Measurements from ENCODE around the gene PKDREJ.
A peak's percentile ranks its signal among the peaks of the same experiment; 100 is the strongest.

PKDREJ gene

DNA sequence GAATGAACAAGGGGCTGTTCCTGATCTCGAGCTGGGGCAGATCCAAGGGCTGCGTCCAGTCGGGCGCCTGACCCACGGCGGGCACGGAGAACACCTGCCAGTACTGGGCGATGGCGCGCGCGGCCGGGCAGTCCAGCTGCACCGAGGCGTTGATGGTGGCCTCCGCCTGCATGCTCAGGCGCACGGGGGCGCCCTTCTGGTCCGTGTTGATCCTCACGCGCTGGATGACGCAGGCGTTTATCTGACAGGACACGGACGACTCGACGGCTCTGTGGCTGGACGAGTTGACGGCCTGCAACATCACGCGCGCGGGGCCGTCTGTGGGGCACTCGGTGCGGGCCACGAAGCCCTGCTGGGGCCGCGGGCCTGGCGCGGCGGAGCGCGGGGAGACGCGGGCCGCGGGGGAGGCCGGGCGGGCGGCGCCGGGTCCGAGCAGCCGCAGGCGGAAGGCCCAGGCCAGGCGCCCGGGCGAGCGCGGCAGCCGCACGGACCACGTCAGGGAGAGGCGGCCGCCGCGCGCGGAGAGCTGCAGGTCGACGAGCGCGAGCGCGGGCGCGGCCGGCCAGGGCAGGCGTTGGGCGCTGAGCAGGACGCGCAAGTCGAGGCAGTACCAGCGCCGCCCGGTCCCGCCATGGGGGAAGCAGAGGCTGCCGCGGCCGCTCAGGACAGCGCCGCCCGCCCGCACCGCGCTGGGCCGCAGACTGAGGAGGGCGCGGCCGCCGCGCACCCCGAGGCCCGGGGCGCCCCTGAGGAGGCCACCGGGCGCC is 511 bp downstream of the PKDREJ start:
- no peak for DNase-seq

DNA sequence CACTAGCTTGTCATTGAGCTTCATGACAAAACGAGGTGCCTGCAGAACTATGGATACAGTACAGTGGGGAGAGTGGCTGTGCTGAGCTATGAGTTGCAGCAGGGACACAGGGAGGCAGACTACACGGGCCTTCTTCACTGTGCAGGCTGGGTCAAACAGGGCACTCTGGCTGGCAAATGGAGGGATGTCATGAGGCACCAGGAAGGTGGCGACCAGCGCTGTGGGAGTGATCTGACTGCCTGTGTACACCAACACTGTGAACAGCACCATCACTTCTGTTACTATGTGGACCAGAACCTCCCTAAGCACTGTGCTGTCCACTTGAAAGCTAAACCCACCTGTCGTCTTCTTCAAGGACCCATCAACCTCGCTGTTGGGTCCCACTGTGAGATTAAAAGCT is 3.1 kb downstream of the PKDREJ start:
- DNase-seq, result no peak

DNA sequence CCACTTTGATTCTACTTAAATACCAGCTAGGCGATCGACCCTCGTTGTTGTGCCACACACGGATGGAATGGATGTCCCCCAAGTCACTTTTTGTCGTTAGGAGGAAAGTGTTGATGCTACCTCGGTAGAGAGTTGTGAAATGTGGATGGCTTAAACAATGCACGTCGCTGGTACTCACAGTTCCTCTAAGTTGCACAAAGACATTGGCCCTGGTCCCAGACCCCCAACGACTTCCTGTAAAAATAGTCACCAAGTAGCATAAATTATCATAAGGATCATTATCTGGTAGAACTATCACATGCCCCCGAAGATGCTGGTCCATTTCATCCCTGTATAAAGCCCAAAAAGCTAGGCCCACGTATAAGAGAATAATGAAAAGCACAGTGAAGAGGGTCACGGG is 3.8 kb downstream of the PKDREJ start:
- DNase-seq, result no peak

DNA sequence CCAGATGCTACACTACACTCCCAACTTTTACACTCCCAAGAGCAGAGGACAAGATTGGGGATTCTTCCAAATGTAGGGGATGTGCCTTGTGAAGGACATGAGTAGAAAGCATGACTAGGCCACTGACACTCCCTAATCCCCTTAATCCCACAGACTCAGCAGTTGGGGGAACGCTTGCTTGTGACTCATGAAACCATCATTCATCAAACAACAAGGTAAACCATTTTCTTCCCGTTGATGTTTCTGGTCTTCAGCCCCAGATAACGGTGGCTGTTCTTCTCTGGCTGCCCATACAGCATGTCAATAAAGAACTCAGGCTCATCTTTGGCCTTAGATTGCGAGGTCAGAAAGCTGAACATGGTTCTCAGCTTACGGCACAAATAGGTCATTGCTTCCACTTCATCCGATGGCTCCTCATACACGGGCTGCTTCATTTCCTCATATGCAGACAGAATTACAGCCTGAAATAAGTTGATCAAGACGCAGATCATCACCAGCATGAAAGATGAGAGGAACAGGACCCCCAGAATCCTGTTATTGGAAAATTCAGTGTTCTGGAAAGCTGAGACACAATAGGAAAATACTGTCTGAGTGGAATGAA is 6.7 kb downstream of the PKDREJ start:
- DNase-seq, result no peak

DNA sequence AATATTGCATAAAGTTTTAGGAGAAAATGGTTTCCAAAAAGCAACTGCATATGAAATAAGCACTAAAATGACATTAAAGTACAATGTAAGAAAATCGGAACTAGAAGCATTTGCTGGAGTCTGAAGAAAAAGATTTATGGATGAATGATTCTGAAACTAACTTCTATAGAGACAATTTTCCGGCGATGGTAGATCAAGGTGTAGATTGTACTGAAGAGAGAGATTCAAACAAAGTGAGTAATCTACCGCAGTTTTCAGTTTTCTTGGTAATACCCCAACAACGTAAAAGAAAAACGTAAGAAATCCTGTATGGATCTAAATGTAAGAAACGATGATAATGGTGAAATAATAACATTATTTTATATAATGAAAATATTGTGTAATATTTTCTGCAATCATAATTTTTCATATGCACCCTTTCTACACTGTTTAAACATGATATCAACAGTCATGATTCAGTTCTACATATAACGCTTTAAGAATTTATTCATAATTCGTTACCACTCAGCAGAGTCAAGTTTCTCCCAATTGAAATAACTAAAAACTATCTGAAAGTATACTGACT is 11.2 kb downstream of the PKDREJ start:
- no peak for DNase-seq

DNA sequence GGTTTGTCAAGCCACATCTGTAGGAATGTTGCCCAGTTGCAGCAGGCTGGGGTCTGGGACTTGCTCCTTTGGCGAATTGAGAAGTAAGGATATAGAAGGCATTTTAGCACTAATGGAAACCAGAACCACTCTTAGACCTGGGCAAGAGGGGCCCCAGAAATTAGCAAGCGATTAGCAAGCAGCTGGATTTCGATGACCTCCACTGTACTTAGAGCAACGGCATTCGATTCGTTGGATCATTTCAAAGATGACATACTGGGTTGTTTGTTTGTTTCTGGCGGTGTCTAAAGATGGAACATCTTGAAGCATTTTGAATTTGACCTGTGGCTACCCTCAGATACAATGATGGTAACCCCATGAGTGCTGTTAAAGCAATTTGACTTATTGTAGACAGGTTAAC is 11.9 kb downstream of the PKDREJ start:
- DNase-seq, result no peak

DNA sequence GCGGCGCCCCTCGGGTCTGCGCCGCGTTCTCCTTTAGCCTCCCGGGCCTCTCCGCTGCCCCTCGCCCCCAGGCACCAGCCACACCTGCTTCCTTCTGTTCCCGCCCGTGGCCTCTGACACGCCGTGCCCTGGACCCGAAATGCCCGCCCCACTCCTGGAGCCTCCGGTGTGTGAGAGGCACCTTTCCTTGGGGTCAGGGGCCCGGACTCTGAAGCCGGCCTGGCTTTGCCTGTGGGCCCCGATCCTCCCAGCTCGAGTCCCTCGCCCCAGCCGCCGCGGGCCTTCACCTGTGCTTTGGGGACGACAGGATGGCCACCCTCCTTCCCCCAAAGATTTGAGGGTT is 12.4 kb downstream of the PKDREJ start:
- DNase-seq, result no peak

DNA sequence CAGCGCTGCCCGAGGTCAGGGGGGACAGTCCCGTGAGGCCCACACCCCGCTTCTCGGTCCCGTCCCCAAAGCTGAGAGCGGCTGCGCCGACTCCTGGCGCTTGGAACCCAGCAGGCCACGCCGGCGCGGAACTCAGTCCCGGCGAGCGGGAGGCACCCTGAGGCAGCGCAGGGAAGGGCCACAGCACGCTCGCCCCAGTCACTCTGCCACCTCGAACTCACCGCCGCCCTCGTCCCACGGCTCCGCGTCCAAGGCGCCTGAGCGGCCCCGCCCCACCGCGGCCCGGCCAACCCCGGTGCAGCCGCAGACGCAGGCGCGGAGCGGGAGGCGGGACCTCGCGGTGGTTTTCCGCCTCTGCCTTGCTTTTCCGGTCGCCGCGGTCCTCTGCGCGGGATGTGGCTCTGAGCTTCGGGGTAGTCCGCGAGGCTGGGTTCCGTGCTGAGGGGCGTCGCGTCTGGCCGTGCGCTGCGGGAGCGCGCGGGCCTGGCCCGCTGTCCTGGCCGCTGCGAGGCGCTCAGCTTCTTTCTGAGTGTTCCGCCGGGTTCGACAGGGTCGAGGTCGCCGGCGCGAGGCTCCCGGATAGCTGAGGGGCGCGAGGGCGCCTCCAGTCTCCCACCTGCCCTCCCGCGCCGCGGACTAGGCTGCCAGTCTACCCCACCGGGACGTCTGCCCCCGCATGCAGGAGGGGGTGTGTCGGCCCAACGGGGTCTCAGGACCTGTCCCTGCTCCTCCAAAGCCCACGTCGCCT is 12.9 kb downstream of the PKDREJ start, which contains the start of gene CDPF1:
Gene CDPF1, minus strand, starts transcription at position 259 of the 748 bp plus-strand sequence. CDS start 2,009 bp downstream, outside the sequence.
- peak; percentile 72 for DNase-seq

DNA sequence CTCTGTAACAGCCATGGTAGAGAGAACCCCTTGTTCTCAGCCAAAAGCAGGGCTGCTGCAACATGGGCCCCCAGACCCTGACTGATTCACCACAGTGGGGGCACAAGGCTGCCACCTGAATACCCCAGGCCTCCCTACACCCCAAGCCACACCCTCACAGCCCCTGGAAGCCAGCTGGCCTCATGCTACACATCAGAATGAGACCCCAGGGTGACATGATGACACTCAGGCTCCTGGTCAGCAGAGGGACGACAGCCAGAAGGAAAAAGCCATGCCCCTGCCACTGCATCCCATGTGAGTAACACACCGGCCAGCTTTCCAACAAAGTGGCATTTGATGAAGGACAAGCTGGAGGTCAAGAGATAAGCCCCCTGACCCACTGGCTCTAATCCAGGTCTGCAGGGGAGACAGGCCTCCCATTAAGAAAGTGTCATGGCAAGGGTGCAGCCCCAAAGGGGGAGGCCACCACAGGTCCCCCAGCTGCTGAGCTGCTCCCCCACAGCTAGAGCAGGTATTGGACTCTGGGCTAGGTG is 15.6 kb downstream of the PKDREJ start:
- DNase-seq, result no peak

DNA sequence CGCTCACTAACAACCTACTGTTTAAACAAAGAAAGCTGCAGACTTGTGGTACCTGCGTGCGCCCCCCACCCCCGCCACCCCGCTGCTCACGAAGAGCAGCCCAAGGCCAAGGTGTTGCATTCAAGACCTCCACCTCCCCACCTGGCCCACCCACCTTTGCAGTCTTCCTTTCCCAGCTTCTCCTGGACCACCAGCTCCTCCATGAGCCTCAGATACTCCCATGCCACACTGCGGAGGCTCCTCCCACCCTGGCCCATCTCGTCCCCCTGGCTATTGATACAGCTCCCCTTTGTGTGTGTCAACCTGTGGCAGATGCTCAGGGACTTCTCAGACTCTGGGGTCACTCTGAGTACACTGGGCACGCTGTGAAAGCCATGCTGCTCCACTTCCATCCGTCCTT is 17.0 kb downstream of the PKDREJ start:
- no peak for DNase-seq

DNA sequence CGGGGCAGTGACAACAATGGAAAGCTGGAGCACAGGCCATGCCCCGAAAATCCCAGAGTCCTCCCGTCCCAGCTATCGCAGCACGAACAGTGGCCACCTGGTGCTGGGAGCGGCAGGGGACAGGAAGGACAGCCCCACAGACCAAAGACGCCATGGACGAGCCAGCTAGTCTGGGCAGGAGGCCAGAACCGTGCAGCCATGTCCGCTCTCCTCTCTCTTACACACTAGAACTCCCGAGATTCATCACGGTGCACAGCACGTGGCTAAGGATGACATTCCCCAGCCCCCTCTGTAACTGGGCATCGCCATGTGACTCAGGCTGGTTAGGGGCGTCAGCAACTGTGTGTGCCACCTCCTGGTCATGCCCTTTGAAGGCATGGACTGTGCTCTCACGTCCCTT is 17.6 kb downstream of the PKDREJ start:
- DNase-seq, result no peak

DNA sequence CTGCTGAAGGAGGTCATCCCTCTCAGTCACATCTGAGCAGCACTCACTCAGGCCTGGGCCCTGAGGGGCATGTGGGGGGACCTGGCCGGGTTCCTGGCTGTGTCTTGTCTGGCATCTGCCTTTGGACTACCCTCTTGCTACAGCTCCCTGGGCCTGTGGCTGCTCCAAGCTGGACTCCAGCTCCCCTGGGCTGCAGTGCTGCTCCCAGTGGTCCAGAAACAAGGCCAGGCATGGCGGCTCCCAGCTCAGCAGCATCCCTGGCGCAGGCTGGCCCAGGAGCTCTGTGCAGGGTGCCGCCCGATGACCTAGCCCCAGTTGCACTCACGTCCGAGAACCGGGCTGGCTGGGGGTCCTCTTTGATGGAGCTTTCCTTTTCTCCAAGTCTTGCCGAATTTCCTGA is 18.4 kb downstream of the PKDREJ start:
- no peak for DNase-seq

DNA sequence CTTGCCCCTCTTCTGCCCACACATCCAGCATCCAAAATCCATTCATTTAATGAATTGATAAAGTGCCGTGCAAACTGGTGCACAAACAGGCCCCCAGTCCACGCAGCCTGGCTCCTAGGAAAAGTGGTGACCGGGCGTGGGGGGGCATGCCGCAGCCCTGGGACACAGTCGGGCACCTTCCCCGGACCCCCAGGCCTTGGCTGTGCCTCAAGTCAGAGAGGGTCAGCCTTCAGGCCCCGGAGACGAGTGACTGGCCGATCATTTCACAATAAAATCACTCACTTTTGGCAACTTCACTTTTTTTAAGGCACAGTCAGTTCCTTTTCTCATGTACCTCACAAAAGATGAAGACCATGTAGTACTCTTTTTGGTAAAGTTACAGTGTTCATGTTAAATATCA is 21.1 kb downstream of the PKDREJ start:
- no peak for DNase-seq

DNA sequence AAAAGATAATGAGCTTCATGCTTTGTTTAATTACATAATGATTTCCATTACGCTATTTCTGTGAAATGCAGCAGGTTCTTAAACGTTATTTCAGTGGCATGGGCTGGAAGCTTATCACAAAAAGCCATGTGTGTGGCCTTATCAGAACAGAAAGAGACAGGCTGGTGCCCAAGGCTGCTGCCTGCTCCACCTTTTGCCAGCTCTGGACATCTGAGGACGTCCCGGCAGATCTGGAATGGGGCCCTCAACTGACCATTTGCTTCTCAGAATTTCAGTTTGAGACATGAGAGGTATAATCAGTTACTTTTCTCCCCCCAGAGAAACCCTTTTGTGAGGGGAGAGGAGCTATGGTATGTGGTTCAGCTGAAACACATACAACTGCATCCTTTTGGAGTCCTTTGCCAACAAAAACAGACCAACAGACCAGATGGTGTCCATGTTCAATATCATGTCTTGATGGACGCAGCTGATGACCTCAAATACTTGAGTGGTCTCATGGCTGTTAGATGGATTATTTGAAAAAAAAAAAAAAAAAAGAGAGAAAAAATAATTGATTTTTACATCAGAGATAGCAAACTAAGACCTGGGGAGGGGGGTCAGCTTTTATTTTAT is 21.6 kb downstream of the PKDREJ start:
- DNase-seq, result no peak

DNA sequence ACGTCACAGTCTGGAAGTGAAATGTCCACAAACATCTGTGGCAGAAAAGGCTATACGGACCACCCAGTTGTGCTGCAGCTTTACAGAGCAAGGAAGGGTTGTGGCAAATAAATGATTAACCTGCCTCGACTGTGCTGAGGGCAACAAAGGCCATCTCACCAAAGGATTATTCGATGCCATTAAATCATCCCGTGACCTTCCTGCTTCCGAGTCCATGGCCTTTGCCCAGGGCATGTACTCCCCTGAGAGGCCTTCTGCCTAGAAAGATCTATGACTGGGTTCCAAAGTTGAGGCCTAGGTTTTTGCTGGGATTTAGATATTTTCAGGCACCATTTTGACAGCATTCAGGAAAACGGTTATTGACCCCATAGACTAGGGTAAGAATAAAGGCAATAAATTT is 22.2 kb downstream of the PKDREJ start:
- no peak for DNase-seq

DNA sequence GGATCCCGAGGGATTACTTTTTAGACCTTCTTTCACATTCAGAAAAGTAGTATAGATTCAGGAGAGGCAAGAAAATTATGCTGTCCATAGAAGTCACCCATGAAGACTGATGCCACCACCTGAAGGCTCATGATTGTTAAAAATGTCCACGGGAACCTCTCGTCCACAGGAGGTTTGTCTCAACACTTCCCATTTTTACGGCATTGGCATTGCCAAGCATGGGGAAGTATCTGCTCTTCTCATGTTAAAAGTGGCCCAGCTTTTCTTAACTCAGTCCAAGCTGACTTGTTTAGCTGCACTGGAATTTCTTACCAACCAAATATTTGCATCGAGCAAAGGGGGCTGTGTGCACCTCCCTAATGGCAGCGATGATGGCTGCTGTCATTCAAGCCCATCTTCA is 22.6 kb downstream of the PKDREJ start:
- DNase-seq, result no peak

DNA sequence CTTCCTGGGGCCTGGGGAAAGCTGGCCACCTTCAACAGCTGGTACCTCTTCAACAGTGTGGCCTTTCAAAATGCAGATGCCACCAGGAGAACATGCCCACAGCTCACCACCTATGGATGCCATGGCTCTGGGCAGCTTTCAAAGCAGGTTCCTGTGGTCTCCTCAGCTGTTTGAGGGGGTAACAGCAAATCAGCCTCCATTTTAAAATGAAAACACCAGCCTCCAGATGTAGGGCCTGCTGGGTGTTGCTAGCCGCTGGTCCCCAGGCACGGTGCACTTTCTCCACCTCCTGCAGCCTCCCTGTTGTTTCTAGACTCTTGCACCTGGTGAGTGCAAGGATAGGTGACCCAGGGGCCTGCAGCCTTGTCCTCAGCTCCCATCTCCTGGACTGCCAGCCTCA is 23.1 kb downstream of the PKDREJ start:
- no peak for DNase-seq

DNA sequence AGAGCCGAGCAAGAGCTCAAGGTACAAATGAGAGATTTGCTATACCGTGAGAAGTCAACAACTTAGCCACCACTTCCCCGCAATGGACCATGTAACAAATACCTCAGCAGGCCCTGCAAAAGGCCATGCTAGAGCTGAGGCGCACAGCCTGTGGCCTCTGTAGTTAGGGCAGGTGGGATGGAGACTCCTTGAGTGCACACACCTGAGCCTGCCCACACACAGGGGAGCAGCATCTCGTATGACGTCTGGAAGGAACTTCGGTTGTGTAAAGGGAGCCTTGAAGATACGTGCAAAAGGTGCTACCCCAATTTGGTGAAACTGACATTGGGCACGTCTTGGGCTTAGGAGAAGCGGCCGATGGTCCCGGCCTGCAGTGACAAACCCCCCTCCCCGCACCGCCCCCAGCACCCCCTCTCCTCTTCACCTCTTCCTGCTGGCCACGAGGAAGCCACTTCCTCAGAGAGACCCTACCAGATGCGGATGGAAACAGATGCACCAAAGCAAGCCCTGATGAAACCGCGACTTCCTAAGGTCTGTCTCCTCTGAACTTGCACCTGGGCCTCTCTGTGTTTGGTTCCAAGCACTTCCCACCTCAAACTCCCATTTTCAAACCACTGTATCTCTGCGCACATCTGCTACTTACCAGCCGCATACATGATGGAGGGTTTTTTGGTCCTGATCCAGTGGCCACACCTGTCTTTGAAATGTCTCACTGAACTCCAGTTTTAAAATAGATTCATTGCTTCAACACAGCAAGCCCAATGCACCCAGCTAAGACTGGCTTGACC is 23.7 kb downstream of the PKDREJ start:
- peak; percentile 55 for DNase-seq

DNA sequence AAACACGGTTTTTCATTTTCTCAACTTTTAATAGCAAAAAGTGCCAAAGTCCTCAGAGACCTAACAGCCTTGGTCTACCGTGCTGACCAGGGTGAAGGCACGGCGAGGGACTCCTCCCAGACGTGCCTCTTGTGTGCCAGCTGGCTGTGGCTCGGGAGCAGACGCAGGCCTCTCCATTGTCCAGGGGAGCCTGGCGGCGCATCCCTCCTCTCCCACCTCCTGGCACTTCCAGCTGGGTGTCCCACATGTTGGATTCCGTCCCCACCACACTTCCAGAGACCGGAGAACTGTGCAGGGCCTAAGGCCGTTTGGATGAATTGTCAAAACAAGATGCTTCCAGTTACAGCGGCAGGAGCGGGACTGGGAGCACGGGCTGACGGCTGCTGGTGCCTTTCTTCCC is 24.6 kb downstream of the PKDREJ start:
- no peak for DNase-seq

DNA sequence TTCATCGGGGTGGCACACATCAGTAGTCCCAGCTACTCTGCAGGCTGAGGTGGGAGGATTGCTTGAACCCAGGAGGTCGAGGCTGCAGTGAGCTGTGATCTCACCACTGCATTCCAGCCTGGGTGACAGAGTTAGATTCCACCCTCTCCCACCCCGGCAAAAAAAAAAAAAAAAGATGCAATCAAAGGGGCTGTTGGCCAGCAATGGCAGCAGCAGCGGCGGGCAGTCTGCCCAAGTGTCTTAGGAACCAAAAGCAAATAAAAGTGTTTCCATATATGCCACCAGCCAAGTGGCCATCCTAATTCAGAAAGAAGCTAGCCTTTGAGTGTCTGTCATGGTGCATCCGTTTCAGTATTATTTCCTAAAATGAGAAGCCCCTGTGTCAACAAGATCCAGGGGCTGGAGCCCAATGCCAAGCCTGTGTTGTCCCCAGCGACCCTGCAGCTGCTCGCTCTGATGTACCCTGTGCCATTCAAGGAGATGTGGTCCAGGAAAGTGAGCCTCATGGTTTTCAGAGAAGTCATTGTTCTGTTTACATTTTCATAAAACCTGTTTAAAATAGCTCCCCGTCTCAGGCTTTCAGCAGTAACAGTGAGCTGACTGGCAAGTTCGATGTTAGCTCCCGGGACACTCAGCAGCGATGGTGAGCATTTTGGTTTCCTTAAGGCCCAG is 25.6 kb downstream of the PKDREJ start:
- no peak for DNase-seq

DNA sequence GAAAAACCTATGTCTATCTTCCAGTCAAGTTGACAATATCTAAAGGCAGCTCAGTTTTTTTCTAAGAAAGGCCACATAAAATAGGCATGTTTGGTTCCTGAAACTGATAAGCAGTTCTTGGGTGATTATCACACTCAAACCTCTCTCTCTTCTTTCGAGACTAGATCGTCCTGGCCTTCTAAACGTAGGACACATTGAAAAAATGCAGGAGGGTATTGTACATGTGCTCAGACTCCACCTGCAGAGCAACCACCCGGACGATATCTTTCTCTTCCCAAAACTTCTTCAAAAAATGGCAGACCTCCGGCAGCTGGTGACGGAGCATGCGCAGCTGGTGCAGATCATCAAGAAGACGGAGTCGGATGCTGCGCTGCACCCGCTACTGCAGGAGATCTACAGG is 28.2 kb downstream of the PKDREJ start:
- no peak for DNase-seq

DNA sequence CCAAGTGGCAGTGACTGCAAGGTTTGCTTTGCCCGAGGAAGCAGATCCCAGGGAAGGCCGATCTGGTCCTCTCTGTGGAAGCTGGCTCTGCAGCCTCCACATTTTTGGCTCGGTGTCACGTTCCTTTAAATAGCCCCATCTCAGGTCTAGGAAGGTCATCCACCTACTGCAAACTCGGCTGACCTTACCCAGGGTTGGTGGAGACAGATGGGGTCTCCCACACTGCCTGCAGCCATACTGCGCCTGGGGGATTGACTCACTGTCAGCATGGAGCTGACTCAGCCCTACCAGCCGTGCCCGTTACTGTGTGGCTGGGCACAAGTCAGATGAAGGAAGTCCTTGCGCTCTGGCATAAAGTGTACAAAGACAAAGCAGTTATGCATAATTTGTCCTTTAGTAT is 29.9 kb downstream of the PKDREJ start:
- DNase-seq, result no peak
